GM23248 (cell line): ENCODE results near the gene SOX18.

Experiments
- EZH2 ChIP-seq: fragments of 200-600 bp; sonication (generic); IDR thresholded peaks from 2 replicates; pipeline ENCODE4 v1.6.1; 2018; ENCODE audit warnings: antibody characterized with exemption, mild to moderate bottlenecking; ENCODE audit not compliant: insufficient read depth, poor library complexity, severe bottlenecking
- EZH2phosphoT487 ChIP-seq: fragments of 200-600 bp; sonication (generic); IDR thresholded peaks from 2 replicates; pipeline ENCODE4 v1.6.1; 2018; ENCODE audit warnings: antibody characterized with exemption, moderate library complexity, mild to moderate bottlenecking, low read depth; ENCODE audit not compliant: insufficient read depth

DNA sequence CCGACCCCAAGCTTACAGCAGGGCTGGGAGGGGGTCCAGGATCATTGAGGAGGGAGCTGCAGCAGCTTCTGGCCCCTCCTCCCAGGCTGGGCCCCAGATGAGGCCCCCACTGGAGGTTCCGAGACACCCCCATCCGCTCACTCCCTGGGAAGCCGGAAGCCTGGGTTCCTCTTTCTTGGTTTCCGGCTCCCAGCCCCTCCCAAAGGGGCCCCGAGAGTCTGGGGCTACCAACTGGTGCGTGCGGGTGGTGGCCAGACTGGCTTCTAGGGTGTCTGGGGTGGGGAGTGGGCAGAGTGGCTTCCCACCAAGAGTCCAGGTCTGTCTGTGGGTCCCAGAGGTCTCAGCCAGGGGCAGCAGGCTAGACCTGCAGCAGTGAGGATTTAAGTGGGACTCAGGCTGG is 27.7 kb upstream of the SOX18 start:
- no peak for TF ChIP-seq EZH2
- TF ChIP-seq EZH2phosphoT487 = no peak
